GM12892 (cell line): ENCODE measurements around the gene VPS50.

Experiments used
- POLR2A ChIP-seq: IDR thresholded peaks from 2 replicates; pipeline ENCODE4 v1.6.1; 2011; ENCODE audit warnings: low read depth, low read length, control low read depth
- POLR2AphosphoS5 ChIP-seq: IDR thresholded peaks from 2 replicates; pipeline ENCODE4 v1.6.1; 2011; ENCODE audit warnings: low read depth, low read length, control low read depth

- TF ChIP-seq POLR2AphosphoS5 (no peak), POLR2A (no peak)
Measured at GRCh38 chr7:93293229-93293628, 61.1 kb downstream of the VPS50 start.
